HEK293T (cell line): ENCODE results near the gene JAZF1.

Source experiments
- BHLHE40 ChIP-seq: fragments of 450-650 bp; IDR thresholded peaks from 2 replicates; pipeline ENCODE4 v1.6.1; 2016; ENCODE audit warnings: mild to moderate bottlenecking, moderate library complexity, borderline replicate concordance
- CTBP1 ChIP-seq: fragments of 450-650 bp; IDR thresholded peaks from 2 replicates; pipeline ENCODE4 v1.6.1; 2016; ENCODE audit warnings: borderline replicate concordance
- FOXM1 ChIP-seq: fragments of 450-650 bp; IDR thresholded peaks from 2 replicates; pipeline ENCODE4 v1.6.1; 2017; ENCODE audit warnings: mild to moderate bottlenecking, borderline replicate concordance
- PKNOX1 ChIP-seq: fragments of 450-650 bp; IDR thresholded peaks from 2 replicates; pipeline ENCODE4 v1.6.1; 2016
- SP1 ChIP-seq: fragments of 450-650 bp; IDR thresholded peaks from 2 replicates; pipeline ENCODE4 v1.6.1; 2017

GRCh38 chr7:28003408-28003807 lies 177.2 kb downstream of the JAZF1 start:
- TF ChIP-seq SP1 (no peak), BHLHE40 (no peak), CTBP1 (no peak), FOXM1 (no peak), PKNOX1 (no peak)
